Umbilical cord (tissue), 2 donors: ENCODE measurements around the gene NOC4L. TPM values are rescaled to one million over a fixed set of nuclear protein-coding genes. Genes with fewer than 3 reads are reported as not detected.

Experiments used
- DNase-seq: peaks from one replicate; pipeline ENCODE4 v3.0.0-alpha.2; 2015; ENCODE audit warnings: low spot score
- total RNA-seq: library from RNA; depleted of rRNA; stranded (reverse); fragments of >200 nt; gene quantifications from one replicate; pipeline ENCODE4 v1.2.3, GENCODE V29; 2014; ENCODE audit warnings: low replicate concordance; ENCODE audit not compliant: insufficient read depth

Gene NOC4L
- total RNA-seq, 1 donor from 2014 or later, result 3.1 TPM

DNA sequence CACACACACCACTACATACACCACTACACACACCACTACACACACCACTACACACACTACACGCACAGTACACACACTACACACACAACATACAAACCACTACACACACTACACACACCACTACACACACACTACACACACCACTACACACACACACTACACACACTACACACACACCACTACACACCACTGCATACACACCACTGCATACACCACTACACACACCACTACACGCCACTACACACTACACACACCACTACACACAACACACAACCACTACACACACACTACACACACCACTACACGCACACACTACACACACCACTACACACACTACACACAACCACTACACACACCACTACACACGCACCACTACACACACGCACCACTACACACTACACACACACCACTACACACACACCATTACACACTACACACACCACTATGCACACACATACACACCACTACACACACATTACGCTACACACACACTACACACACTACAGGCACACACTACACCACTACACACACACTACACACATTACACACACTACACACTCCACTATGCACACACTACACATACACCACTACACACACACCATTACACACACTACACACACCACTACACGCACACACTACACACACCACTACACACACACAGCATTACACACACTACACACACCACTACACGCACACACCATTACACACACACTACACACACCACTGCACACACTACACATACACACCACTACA, 12.5 kb downstream of the NOC4L start:
- no peak for DNase-seq

GRCh38 chr12:132157733-132158409, 13.6 kb downstream of the NOC4L start:
- no peak for DNase-seq

GRCh38 chr12:132158677-132159554, 14.7 kb downstream of the NOC4L start:
- DNase-seq, result no peak

GRCh38 chr12:132159555-132160003, 15.3 kb downstream of the NOC4L start:
- no peak for DNase-seq

DNA sequence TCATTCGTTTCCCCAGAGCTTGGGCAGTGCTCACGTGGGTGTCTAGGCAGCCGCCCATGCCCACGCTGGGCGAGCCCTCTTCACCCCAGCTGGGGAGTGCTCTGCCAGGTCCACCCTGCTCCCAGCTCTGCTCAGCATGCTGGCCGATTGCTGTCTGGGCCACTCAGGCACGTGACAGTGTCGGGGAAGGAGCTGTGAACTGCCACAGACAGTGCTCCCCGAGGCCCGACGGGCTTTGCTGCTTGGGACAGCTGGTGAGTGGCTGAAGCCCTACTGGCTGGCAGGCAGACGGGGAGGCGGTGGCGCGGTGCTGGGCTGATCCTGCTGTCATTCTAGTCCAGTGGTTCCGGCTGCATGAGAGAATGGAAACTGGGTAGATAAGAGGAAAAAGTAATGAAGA, 15.8 kb downstream of the NOC4L start:
- no peak for DNase-seq

DNA sequence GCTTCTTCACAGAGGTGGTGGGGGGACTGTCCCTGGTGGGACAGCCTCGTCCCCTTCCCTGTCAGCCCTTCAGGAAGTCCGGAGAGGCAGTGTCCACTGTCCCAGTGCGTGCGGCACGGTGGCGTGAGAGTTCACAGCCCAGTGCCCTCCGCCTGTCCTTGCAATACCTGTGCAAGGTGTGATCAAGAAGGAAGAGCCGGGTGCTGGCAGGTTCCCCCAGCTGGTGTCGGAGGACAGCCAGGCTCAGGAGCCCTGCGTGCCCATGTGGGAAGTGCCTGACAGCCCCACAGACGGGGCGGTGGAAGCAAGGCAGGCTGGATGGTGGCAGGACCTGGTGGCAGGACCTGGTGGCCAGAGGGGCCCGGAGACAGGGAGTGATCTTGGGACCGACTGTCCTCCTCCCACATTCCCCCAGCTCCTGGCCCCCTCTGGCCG, 16.4 kb downstream of the NOC4L start:
- DNase-seq, result no peak

- no peak for DNase-seq
Observed at GRCh38 chr12:132161036-132161781, 17.0 kb downstream of the NOC4L start.

DNA sequence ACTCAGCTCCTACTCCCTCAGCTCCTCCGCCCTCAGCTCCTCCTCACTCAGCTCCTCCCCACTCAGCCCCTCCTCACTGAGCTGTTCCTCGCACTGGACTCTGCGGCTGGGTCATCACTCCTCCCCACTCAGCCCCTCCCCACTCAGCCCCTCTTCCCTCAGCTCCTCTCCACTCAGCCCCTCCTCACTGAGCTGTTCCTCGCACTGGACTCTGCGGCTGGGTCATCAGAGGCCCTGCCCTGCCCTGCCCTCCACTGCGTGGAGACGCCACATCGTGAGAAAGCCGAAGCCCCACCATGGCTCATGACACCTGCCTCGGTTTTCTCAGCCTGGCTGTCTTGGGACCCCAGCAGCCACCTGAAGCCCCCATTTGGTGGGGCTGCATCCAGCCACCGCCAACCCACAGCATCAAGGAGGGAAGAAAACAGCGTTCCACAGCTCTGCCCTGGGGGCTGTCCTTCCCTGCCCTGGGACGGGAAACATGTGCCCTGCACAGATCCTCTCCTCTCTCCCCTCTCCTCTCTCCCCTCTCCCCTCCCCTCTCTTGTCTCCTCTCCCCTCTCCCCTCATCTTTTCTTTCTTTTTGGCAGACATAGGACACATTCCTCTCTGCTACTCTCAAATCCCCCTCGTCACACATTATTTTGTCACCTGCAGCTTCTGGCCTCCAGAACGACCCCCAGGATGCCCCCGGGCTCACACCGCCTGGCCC, 17.7 kb downstream of the NOC4L start:
- DNase-seq, result no peak

GRCh38 chr12:132162508-132163031, 18.3 kb downstream of the NOC4L start:
- no peak for DNase-seq

DNA sequence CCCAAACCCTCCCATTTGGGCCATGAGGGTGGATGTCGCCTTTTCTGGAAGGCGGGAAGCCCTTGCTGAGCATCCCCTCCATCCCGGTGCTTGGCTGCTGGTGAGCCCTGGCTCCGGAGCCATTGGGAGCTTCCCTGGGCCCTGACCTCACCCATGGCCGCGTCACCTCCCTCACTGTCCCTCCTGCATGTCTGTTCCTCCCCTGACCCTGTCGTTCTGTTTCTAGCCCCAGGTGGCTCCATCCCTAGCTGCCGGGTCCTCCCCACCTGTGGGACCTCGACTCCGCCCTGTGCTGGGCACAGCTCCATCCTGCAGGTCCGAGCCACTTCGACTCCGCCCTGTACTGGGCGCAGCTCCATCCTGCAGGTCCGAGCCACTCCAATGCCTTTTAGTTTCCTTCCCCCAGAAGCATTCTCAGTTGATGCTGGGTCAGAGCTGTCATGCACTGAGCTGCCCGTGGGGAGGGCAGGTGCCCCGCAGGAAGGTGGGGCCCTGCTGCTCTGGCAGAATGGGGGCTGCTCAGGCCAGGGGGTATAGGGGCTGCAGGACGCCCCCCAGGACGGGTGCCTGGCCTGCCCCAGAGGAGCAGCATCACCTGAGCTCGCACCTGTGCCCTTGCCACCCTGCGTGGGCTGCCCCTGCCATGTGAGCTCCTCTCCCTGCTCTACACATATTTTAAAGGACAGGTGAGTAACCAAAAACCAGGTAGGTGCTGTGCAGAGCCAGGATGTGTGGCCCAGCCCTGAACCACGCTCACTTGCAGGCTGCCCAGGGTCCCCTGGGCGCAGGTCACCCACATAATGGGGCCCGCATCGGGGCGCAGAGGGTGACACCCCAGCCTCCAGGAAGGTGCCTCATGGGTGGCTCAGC, 19.0 kb downstream of the NOC4L start:
- DNase-seq, result no peak

DNA sequence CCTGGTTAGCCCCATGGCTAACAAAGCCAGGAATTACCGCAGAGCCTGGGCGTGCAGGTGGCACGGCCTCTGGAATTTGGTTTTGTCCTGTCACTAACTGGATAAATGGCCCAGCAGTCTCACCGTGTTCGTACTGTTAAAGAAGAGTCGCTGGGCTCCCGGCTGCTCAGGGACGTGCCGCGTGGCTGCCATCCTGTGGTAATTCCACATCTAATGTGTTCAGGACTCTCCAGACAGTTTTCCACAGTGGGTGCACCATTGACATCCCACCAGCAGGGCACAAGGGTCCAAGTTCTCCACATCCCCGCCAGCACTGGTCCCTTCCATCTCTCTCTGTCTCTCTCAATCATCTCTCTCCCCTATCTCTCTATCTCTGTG, 19.6 kb downstream of the NOC4L start:
- DNase-seq, result no peak

DNA sequence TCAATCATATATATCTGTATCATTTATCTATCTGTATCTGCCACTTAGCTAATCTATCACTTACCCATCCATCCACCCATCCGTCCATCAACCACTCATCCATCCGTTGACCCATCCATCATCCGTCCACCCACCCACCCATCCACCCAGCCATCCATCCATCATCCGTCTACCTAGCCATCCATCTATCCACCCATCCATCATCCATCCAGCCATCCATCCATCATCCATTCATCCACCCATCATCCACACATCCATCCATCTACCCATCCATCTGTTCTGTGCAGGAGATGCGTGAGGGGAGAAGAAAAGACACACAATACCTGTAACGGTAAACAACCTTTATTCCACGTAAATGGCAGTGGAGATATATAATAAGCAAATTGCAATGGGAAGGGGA, 20.2 kb downstream of the NOC4L start:
- DNase-seq, result no peak

DNA sequence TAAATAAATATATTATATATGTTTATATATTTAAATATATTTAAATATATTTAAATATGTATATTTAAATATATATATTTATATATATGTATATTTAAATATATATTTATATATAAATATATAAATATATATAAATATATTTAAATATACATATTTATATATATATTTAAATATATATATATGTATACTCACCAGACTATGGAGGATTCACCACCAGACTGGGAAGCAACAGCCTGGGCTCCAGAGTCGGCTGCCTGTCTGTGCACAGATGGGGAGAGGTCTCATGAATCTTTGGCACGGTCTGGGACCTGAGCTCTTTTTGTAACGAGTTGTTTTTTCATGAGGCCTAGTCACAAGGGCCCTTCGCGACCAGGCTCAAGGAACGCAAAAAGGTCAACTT, 21.3 kb downstream of the NOC4L start:
- no peak for DNase-seq

- DNase-seq, result no peak
Observed at GRCh38 chr12:132166093-132166492, 21.8 kb downstream of the NOC4L start.

- DNase-seq, result no peak
Observed at GRCh38 chr12:132166801-132167591, 22.7 kb downstream of the NOC4L start.

- no peak for DNase-seq
Observed at GRCh38 chr12:132167611-132168310, 23.5 kb downstream of the NOC4L start.

DNA sequence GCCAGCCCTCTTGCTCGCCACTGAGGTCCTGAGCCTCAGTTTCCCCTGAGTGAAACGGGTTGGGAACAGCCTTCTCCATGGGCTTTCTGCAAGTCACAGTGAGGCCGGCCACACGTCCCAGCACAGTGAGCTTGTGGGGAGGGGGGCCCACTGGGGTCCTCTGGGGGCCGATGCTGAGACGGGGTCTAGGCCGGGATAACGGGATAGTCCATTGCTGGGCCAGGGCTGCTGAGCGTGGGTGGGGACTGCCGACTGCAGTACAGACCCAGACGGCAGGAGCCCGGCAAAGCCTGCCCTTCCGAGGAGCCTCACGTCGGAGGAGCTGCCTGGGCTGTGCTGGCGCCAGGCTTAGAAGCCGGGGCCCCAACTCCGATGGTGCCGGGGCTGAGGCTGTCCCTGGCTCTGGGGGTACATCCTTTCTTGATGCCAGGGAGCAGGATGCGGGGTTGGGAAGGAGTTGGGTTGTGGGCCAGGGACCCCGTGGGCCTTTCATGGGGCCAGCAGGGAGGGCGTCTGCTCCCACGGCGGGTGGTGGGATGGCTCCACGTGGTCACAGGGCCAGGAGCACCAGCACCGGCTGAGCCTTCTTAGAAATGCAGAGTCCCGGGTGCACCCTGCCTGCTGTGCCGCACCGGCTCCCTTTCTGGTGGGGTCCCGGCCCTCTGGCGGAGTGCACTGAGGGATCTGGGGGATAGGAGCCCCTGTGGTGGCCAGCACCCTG, 24.2 kb downstream of the NOC4L start:
- no peak for DNase-seq
